ENCODE results near the gene CHKA.

Gene CHKA

GRCh38 chr11:68121067-68121899, at the start of gene CHKA:
Gene CHKA, minus strand, starts transcription at chr11:68121388. Its CDS starts 211 bp downstream, at chr11:68121177.
- Histone ChIP-seq H3K4me3 (peak within 1 kb of the TSS; percentile 43 to 63 (median 56)), H3K27ac (peak within 1 kb of the TSS; percentile 73 to 99 (median 86))

- Histone ChIP-seq H3K27ac (no peak overlapping the region), H3K4me3 (no peak overlapping the region)
Measured at GRCh38 chr11:68169442-68169841, 48.3 kb upstream of the CHKA start.

DNA sequence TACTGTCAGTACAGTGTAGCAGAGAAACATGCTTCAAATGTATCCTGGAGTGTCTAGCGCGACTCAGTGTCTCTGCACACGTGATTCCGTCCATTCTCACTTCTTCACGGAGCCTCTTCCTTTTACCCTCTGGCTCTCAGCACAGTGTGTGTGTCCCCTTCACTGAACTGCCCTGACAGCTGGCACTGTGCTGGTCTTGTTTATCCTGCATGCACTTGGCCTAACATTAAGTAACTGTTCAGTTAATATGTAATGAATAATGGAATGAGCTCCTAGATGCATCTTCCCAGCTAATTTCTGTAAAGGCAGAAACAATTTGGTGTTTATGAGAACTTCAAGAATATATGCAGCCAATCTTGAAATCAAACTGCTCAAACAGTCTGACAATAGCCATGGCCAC, 47.5 kb upstream of the CHKA start:
- Histone ChIP-seq H3K4me3 (no peak overlapping the region), H3K27ac (no peak overlapping the region)

- H3K27ac ChIP-seq = no peak overlapping the region
- H3K4me3 ChIP-seq = no peak overlapping the region
Measured at GRCh38 chr11:68167474-68167873, 46.3 kb upstream of the CHKA start.

- no peak overlapping the region for H3K27ac ChIP-seq
- no peak overlapping the region for H3K4me3 ChIP-seq
Measured at GRCh38 chr11:68166969-68167368, 45.8 kb upstream of the CHKA start.

- Histone ChIP-seq H3K27ac (no peak overlapping the region), H3K4me3 (no peak overlapping the region)
Measured at GRCh38 chr11:68165601-68166000, 44.4 kb upstream of the CHKA start.

GRCh38 chr11:68164437-68164836, 43.2 kb upstream of the CHKA start:
- H3K27ac ChIP-seq = no peak overlapping the region

DNA sequence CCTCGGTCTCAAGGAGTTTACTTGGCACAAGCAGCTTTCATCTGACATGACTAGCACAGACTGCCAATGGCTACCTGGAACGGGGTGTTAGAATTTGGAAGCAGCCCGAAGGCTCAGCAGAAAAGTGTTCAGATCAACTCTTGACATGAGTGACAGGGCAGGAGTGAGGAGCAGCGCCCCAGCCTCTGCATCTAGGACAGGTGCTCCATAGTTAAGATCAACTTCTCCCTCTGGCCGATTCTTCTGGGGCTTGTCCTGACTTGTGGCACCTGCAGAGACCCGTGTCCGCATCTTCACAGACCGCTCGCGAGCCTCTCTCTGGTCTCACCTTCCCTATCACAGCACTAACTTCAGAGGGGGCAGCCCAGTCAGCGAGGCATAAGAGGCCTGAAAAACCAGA, 42.5 kb upstream of the CHKA start:
- Histone ChIP-seq H3K27ac (no peak overlapping the region), H3K4me3 (no peak overlapping the region)

More at GRCh38 chr11:68164437-68164836, 43.2 kb upstream of the CHKA start:
- H3K4me3 ChIP-seq = no peak overlapping the region

- no peak overlapping the region for H3K4me3 ChIP-seq
- no peak overlapping the region for H3K27ac ChIP-seq
Measured at GRCh38 chr11:68160100-68160695, 39.0 kb upstream of the CHKA start.

DNA sequence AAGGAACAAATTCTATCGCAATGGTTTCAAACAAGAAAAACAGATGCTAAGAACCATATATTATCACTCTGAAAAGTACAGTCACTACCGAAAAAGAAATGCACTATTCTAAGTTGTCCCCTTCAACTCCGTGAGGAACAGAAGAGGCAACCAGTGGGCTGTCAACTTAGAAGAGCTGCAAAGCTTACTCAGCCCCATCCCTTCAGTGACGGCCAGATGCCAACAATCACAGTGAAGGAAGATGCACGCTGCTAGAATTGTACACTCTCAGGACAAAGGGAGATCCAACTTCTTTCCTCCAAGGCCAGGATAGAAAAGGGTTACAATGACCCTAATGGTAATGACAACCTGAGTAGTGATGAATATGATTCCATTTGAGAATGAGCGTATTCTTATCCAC, 38.5 kb upstream of the CHKA start:
- H3K27ac ChIP-seq = no peak overlapping the region
- no peak overlapping the region for H3K4me3 ChIP-seq

DNA sequence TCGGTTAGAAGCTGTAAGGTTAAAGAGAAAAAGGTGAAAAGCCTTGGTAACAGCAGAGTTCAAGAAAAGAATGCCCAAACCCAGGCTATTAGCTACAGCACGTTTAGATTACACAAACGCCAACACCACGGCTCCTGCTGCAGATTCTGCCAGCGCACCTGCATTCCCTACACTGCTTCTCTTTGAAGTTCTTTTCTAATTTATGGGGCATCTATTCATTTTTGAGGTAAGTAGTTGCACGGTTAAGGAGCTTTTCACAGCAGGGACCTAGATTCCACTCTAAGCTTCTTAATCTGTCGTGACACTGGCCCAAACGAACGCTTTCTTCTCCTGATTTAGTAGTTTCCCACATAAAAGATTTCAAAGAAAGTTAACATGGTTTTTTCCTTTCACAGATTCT, 38.0 kb upstream of the CHKA start:
- Histone ChIP-seq H3K27ac (no peak overlapping the region), H3K4me3 (no peak overlapping the region)

- Histone ChIP-seq H3K4me3 (no peak overlapping the region), H3K27ac (no peak overlapping the region)
Measured at GRCh38 chr11:68158580-68158979, 37.4 kb upstream of the CHKA start.

DNA sequence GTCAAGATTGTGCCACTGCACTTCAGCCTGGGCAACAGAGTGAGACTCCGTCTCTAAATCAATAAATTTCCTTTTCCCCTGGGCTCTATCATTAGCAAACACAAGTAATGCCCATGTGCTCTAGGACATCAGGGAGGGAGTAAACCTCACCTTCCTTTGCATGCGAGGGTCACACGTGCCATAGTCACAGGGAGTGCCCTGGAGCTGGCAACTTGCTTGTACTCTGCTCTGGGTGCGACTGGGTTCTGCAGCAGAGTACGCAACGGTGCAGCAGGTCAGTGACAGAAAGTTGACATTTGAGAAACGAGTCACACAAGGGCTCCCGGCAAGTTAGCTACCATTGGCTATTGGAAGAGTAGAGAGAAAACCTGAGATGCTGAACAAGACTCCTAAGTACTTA, 32.6 kb upstream of the CHKA start:
- H3K4me3 ChIP-seq = no peak overlapping the region
- no peak overlapping the region for H3K27ac ChIP-seq

DNA sequence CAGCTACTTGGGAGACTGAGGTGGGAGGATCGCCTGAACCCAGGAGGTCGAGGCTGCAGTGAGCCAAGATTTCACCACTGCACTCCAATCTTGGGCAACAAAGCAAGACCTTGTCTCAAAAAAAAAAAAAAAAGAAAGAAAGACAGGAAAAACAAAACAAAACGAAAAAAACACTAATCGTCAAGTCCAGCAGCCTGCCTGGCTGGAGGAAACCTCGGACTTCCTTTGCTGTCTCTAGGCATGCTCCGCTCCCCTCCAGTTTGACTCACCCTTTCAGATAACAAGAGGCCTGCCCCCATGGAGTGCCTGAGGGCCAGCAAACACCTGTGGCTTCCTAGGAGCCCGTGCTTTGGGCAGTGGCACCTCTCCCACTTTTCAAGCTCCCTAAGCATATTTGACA, 28.8 kb upstream of the CHKA start:
- Histone ChIP-seq H3K4me3 (no peak overlapping the region), H3K27ac (no peak overlapping the region)

- H3K4me3 ChIP-seq = no peak overlapping the region
- H3K27ac ChIP-seq = no peak overlapping the region
Measured at GRCh38 chr11:68149417-68149816, 28.2 kb upstream of the CHKA start.

DNA sequence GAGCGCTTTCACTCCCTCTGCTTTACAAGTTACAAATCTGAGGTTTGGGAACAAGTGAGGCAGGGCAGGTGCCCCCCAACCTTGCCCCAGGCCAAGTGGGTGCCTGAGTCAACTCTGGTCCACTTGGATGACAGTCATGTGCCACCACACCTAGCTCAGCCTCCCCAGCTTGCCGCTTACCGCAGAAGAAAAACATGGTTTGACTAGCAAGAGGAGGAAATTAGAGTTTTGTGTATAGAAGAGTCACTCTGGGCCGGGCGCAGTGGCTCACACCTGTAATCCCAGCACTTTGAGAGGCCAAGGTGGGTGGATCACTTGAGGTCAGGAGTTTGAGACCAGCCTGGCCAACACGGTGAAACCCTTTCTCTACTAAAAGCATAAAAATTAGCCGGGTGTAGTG, 27.7 kb upstream of the CHKA start:
- H3K4me3 ChIP-seq = no peak overlapping the region
- no peak overlapping the region for H3K27ac ChIP-seq

GRCh38 chr11:68148071-68148805, 27.1 kb upstream of the CHKA start:
- H3K27ac ChIP-seq = no peak overlapping the region
- no peak overlapping the region for H3K4me3 ChIP-seq

GRCh38 chr11:68146704-68147474, 25.7 kb upstream of the CHKA start:
- Histone ChIP-seq H3K4me3 (no peak overlapping the region), H3K27ac (peak overlapping the region in 2 of 21 experiments; percentile 19 to 28)

GRCh38 chr11:68146010-68146540, 24.9 kb upstream of the CHKA start:
- Histone ChIP-seq H3K27ac (peak overlapping the region in 1 of 21 experiments; percentile 31), H3K4me3 (no peak overlapping the region)

Data from skin epidermis (tissue), 12 donors.